Endothelial cell of umbilical vein (primary cell): Measurements from ENCODE around the gene KIN. TPM values are rescaled to one million over a fixed set of nuclear protein-coding genes. Genes with fewer than 3 reads are reported as not detected.

Source experiments
- BruUV-seq: library from RNA; stranded (reverse); fragments of 400-500 nt; replicated peaks from 2 replicates; lab custom pipeline; 2021; lab: Mats Ljungman, UMichigan
- CTCF ChIA-PET: fragments of 300-600, 350-600 bp; sonication (Branson Sonifier 250); formaldehyde crosslinking; loops from one replicate; lab custom pipeline; 2021; ENCODE audit warnings: antibody characterized with exemption, inconsistent platforms; lab: Charles Lee
- POLR2A ChIA-PET: fragments of 300-600, 350-600 bp; sonication (Branson Sonifier 250); formaldehyde crosslinking; loops from one replicate; lab custom pipeline; 2021; ENCODE audit warnings: antibody characterized with exemption, inconsistent platforms; lab: Charles Lee
- DNase-seq: peaks from one replicate; pipeline ENCODE4 v3.0.0-alpha.2; 2011; ENCODE audit warnings: low read depth, low spot score
- FAIRE-seq: peaks from 2 replicates; lab custom pipeline; 2011; peaks lifted over from hg19 to GRCh38; lab: Jason Lieb, UNC
- H2AFZ ChIP-seq: 2 replicates; pipeline ENCODE4 v1.6.0; 2012; ENCODE audit warnings: low read depth, low read length, control low read depth, inconsistent platforms
- H3K27ac ChIP-seq: 2 replicates; pipeline ENCODE4 v1.5.1; 2011; ENCODE audit warnings: low read depth, mild to moderate bottlenecking, control low read depth, low read length, moderate library complexity; ENCODE audit not compliant: insufficient read depth
- H3K27me3 ChIP-seq, 2 experiments: 2 replicates each; pipeline versions ENCODE4 v1.6.0 to v1.6.1; 2011; ENCODE audit warnings: low read length in 2 of 2, mixed read lengths in 1 of 2; ENCODE audit not compliant: control insufficient read depth in 2 of 2, insufficient read depth in 2 of 2
- H3K36me3 ChIP-seq, 2 experiments: 2 replicates in 1 of 2; 3 replicates in 1 of 2; pipeline ENCODE4 v1.5.1; 2011; ENCODE audit warnings: low read length in 2 of 2, mild to moderate bottlenecking in 1 of 2, moderate library complexity in 1 of 2; ENCODE audit not compliant: control insufficient read depth in 2 of 2, insufficient read depth in 2 of 2; ENCODE audit errors: extremely low read depth in 1 of 2
- H3K4me1 ChIP-seq: 3 replicates; pipeline ENCODE4 v1.5.1; 2011; ENCODE audit warnings: mild to moderate bottlenecking, low read length; ENCODE audit not compliant: control insufficient read depth, insufficient read depth; ENCODE audit errors: extremely low read depth
- H3K4me2 ChIP-seq: 2 replicates; pipeline ENCODE4 v1.6.1; 2011; ENCODE audit warnings: low read length, control low read depth, mixed read lengths; ENCODE audit not compliant: insufficient read depth
- H3K4me3 ChIP-seq, 3 experiments: fragments of 200-600 bp in 1 of 3; sonication (generic), shearing (Covaris generic) in 1 of 3; replicated peaks in 1 of 3; 2 replicates each; pipeline ENCODE4 v1.5.1; 2011 to 2016; ENCODE audit warnings: control low read depth in 3 of 3, low read length in 3 of 3, mild to moderate bottlenecking in 2 of 3, inconsistent platforms in 1 of 3, low read depth in 1 of 3, moderate library complexity in 1 of 3; ENCODE audit not compliant: insufficient read depth in 1 of 3
- H3K79me2 ChIP-seq: 2 replicates; pipeline ENCODE4 v1.6.0; 2012; ENCODE audit warnings: low read length, inconsistent platforms; ENCODE audit not compliant: control insufficient read depth, insufficient read depth
- H3K9ac ChIP-seq: replicated peaks from 2 replicates; pipeline ENCODE3; 2011; ENCODE audit warnings: low read length, control low read depth; ENCODE audit not compliant: insufficient read depth; ENCODE audit errors: extremely low read depth
- H3K9me1 ChIP-seq: replicated peaks from 3 replicates; pipeline ENCODE4 v1.6.0; 2011; ENCODE audit warnings: mild to moderate bottlenecking, low read length; ENCODE audit not compliant: control insufficient read depth, insufficient read depth; ENCODE audit errors: extremely low read depth
- H3K9me3 ChIP-seq: replicated peaks from 2 replicates; pipeline ENCODE4 v1.5.1; 2012; ENCODE audit warnings: low read length, inconsistent platforms; ENCODE audit not compliant: control insufficient read depth, insufficient read depth
- H4K20me1 ChIP-seq: replicated peaks from 2 replicates; pipeline ENCODE3; 2011; ENCODE audit warnings: mild to moderate bottlenecking, low read length; ENCODE audit not compliant: control insufficient read depth, insufficient read depth; ENCODE audit errors: extremely low read depth
- CTCF ChIP-seq, 2 donors: IDR thresholded peaks; 1 replicate in 1 of 2; 2 replicates in 1 of 2; pipeline ENCODE4 v1.5.1; 2011; ENCODE audit warnings: low read length in 2 of 2, mild to moderate bottlenecking in 2 of 2, moderate library complexity in 2 of 2, control low read depth in 1 of 2, inconsistent platforms in 1 of 2, low read depth in 1 of 2; ENCODE audit not compliant: insufficient read depth in 1 of 2; ENCODE audit errors: extremely low read depth in 1 of 2
- EZH2 ChIP-seq: IDR thresholded peaks from 2 replicates; pipeline ENCODE4 v1.6.1; 2012; ENCODE audit warnings: borderline replicate concordance, low read depth, mild to moderate bottlenecking, moderate library complexity, low read length, inconsistent platforms; ENCODE audit not compliant: severe bottlenecking
- FOS ChIP-seq: IDR thresholded peaks from 2 replicates; pipeline ENCODE4 v1.6.1; 2011; ENCODE audit warnings: mild to moderate bottlenecking, low read length, moderate library complexity, borderline replicate concordance; ENCODE audit not compliant: insufficient read depth
- GATA2 ChIP-seq: IDR thresholded peaks from 2 replicates; pipeline ENCODE4 v1.7.0; 2011; ENCODE audit warnings: low read depth, mild to moderate bottlenecking, moderate library complexity, mixed read lengths, low read length; ENCODE audit not compliant: insufficient read length, insufficient read depth
- JUN ChIP-seq: IDR thresholded peaks from 2 replicates; pipeline ENCODE4 v1.6.1; 2011; ENCODE audit warnings: borderline replicate concordance, low read depth; ENCODE audit not compliant: insufficient read length, insufficient read depth
- MAX ChIP-seq: IDR thresholded peaks from 2 replicates; pipeline ENCODE4 v1.6.1; 2011; ENCODE audit not compliant: insufficient read depth, insufficient read length
- MYC ChIP-seq: IDR thresholded peaks from one replicate; pipeline ENCODE4 v1.6.1; 2011; ENCODE audit warnings: mild to moderate bottlenecking, low read depth, low read length
- POLR2A ChIP-seq: IDR thresholded peaks from 2 replicates; pipeline ENCODE4 v1.6.1; 2012; ENCODE audit warnings: low read depth, mild to moderate bottlenecking, control low read depth, low read length
- POLR2AphosphoS5 ChIP-seq: IDR thresholded peaks from 2 replicates; pipeline ENCODE4 v1.6.1; 2012; ENCODE audit warnings: low read depth, mild to moderate bottlenecking, control low read depth, low read length, moderate library complexity; ENCODE audit not compliant: insufficient read depth
- dilution Hi-C: fragments of 300-500 bp; cut with MboI; formaldehyde crosslinking; loops from one replicate; pipeline ENCODE4 v1.15.0; 2019; ENCODE audit warnings: low sequenced_read_pairs; ENCODE audit not compliant: extremely low pct_ligation_motif_present
- intact Hi-C: fragments of 100-400 bp; cut with micrococcal nuclease; formaldehyde crosslinking; loops from one replicate; pipeline ENCODE4 v1.10.0; 2022
- polyA plus RNA-seq, 4 experiments: library from polyadenylated mRNA; depleted of rRNA in 3 of 4; stranded (reverse) in 3 of 4; unstranded in 1 of 4; fragments of >200 nt; gene quantifications; 2 replicates each; pipeline versions ENCODE4 v1.2.1 to v1.2.3, GENCODE V29; 2011 to 2012; ENCODE audit warnings: missing spikeins in 1 of 4
- total RNA-seq: library from RNA; stranded (reverse); gene quantifications from 2 replicates; pipeline ENCODE4 v1.2.3, GENCODE V29; 2021

The KIN gene
- total and polyA plus RNA-seq, 2 donors (not counting 3 experiments of a cell fraction or from before 2014, with no cell fraction given) = 2.6 to 14.4 TPM

- Histone ChIP-seq H3K36me3 (no peaks in the 10 kb centered on the region), H3K4me3 (no peak overlapping the region), H3K27me3 (no peaks in the 10 kb centered on the region), H2AFZ (no peak overlapping the region), H3K4me1 (no peaks in the 10 kb centered on the region), H3K4me2 (no peak overlapping the region), H3K27ac (no peak overlapping the region), H3K9me3 (no peaks in the 10 kb centered on the region), H4K20me1 (no peaks in the 10 kb centered on the region), H3K9me1 (no peaks in the 10 kb centered on the region), H3K79me2 (no peaks in the 10 kb centered on the region), H3K9ac (no peak overlapping the region)
- intact Hi-C loops (no loop called here), dilution Hi-C loops (no loop called here)
- CTCF ChIA-PET = no interaction called here
- POLR2A ChIA-PET = no interaction called here
- TF ChIP-seq POLR2AphosphoS5 (no peak), GATA2 (no peak), FOS (no peak), CTCF (IDR thresholded peaks at IDR 0.05; ENCODE audit: extremely low read depth in 1 of 2, insufficient read depth in 1 of 2, low read depth in 1 of 2, low read length in 2 of 2) (no peak), JUN (no peak), POLR2A (no peak), MAX (no peak), EZH2 (no peak), MYC (no peak)
- DNase-seq (no peak), FAIRE-seq (no peak)
- BruUV-seq = no TSS peak
Observed at GRCh38 chr10:7734821-7735220, 53.0 kb downstream of the KIN start.
